GM19035 (cell line): ENCODE results near the gene LCP1.

ENCODE experiments used
- ATAC-seq: cut with Tn5 transposase; IDR thresholded peaks from one replicate; pipeline ENCODE4 v1.9.1; 2021; ENCODE audit not compliant: unreplicated experiment

The LCP1 gene

DNA sequence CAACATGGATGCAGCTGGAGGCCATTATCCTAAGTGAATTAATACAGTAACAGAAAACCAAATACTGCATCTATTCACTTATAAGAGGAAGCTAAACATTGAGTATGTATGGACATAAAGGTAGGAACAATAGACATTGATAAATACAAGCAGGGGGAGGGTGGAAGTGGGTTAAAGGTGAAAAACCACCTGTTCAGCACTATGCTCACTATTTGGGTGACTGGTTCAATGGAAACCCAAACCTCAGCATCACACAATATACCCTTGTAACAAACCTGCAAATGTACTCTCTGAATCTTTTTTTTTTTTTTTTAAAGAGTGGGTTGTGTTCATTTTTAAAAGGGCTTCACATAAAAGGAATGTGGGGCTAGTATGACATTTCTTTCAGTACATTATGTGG lies 50.3 kb downstream of the LCP1 start:
- ATAC-seq = no peak

DNA sequence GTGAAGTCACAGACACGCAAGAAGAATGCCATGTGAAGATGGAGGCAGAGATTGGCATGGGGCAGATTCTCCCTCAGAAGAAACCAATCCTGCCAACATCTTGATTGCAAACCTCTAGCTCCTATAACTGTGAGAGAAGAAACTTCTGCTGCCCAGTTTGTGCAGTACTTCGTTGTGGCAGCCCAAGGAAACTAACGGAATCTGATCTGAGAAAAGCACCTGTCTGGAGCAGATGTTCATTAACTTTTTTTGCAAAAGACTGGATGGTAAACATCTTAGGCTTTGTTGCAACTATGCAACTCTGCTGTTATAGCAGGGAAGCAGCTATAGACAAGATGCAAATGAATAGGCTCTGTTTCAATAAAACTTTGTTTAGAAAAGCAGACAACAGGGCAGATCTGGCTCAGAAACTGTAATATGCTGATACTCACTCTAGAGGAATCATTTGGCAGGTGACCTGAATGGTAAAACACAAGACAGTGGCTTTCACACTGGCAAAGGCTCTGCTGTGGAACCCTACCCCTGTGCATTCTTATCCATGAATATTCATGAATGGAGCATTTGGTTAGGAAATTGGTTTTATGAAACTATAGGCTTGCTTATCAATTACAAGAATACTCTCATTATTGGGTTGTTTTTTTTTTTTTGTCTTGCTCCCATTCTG lies 51.9 kb downstream of the LCP1 start:
- no peak for ATAC-seq

DNA sequence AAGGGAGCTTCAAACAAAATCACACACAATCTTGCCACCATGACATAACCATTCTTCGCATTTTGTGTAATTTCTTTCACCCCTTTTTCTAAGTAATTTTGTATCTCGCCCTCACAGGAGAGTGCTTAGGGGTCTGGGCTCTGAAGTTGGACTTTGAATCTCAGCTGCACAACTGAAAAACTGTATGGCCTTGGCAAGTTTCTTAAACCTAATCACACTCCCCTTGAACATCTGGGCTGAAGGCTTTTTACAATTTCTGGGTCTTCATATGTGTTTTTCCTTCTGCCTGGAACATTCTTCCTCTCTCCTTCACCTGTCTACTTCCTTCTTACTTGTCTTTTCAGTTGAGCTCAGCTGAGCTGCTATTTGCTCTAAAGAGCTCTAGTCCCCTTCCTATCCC lies 52.9 kb downstream of the LCP1 start:
- ATAC-seq = no peak

DNA sequence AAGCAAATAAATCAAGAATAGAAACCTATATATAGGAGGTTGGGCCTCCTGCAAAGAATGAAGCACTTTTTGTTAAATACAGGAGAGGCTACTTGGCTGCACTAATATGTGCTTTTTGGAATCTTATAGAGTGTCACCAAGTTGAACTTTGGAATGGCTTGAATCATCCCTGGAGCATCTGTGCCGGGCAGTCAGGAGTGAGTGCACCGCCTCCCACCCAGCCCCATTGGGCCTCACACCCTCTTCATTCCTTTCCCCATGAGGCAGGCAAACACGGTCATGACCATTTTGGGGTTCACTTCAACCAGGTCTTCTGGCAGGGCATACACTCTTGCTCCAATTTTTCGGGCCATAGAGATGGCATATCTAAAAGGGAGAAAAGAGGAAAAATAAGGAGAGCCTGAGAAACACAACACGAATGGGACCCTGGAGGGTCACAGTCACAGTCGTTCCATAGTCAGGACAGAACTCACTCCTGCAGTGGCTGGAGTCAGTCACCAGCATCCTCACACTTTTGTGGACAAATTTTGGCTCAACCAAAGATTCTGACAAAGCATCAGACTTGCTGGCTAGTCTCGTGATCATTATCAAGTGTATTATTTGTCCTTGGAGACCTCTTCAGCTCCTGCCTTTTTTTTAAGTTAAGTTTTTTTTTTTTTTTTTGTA lies 54.5 kb downstream of the LCP1 start:
- ATAC-seq = no peak

DNA sequence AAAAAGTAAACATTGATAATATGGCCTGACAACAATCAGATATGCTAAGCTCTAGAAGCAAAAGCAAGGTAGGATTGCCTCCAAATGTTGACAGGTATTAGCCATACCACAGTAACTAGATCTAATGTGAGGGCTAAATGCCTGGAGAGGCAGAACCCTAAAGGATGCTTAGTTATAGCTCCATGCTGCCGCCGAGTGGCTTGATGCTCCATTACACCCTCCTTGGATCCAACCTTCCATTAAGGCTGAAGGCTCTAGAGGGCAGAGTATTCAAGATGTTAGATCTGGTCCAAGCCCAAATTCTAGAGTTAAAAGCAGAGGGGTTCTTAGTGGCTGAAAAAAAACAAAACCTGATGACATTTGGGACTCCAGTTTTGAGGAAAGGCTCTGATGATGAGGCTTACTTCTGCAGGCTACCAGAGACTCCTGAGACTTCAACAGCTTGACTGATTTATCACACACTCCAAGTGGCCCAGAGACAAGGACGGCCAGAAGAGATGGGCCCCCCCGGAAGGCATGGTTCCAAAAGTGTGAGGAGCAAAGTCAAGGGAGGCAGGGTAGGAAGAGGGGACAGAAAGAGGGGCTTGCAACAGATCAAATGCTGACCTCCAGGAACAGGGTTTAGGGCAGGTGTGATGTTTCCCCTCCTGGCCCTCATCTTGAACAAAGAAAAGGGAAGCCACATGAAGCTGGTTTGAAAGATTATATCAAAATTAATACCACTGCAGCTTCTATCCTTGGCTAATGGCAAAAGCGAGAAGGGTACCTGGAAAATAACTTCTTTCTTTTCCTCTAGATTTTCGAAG lies 55.2 kb downstream of the LCP1 start:
- peak; percentile 74 for ATAC-seq

DNA sequence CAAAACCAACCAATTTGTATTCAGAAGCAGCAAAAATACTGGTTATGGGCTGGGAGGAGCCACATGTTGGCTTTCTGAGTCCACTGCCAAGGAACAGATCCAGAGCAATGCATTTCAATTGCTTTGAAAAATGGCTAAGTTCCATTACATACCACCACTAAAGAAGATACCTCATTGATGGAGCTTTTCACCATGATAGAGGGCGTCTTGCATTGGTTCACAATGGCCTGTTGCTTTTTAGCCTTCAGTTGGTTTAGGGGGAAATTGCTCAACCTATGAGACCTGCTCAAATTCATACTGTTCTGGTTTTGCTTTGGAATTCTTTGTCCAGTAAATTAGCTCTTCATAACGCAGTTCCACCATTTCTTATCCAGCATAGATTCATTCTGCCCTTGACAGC lies 55.9 kb downstream of the LCP1 start:
- no peak for ATAC-seq

DNA sequence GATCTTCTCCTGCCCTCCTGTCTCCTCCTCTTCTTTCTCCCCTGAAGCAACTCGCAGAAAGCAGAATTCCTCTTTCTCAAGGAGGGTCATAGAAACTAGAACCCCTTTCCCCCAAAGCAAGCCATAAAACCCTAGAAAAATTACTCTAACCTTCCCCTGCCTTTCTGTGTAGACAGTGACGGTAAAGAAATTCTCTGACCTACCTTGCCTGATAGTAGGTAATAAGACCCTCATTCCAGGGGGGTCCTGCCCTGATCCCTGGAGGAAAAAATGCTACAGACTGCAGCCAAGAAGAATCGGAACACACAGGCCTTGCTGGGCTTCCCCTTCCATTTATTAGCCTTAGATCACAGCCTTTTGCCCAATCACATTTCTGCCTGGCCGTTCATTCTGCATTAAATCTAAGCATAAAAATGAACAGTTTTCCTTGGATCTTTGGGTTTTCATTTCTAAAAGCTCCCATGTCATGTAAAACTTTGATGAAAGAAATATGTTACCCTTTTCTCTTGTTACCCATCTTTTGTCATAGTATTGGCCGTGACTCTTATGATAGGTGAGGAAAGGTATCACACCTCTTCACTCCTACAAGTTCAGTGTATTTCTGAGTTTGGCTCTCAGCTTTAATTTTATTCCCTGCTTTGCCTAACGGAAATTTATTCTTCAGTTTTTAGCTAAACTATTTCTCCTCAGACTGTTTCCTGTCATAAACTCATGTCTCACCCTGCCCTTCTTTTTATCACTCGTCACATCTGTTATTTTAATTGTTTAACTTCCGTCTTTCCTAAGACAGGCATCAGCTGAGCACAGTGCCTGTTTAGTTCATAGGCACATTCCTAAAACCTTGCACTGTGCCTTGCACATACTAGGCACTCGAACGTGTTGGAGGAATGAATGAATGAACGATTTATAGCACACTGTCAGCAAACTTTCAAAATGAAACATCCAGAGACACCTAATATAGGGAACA lies 56.7 kb downstream of the LCP1 start:
- ATAC-seq = no peak

DNA sequence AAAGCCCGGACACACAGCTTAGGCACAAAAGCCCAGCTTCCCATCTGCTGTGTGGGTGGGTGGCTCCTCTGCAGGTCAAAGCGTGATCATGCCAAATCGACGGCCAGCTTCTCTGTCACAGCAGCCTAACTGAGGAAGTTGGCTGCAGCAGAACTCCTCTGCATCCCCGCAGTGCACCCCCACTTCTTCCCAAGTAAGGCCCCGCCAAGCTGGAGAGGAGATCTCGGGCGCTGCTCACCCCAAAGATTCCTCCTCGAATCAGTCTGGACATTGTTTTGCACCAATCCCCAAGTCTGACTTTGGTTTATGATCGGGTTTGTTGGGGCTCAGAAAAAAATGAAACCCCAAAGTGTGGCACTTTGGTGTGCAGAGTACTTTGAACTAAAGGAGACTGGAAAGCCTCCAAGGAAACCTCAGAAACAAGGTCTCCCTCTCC lies 57.4 kb downstream of the LCP1 start:
- ATAC-seq = no peak

DNA sequence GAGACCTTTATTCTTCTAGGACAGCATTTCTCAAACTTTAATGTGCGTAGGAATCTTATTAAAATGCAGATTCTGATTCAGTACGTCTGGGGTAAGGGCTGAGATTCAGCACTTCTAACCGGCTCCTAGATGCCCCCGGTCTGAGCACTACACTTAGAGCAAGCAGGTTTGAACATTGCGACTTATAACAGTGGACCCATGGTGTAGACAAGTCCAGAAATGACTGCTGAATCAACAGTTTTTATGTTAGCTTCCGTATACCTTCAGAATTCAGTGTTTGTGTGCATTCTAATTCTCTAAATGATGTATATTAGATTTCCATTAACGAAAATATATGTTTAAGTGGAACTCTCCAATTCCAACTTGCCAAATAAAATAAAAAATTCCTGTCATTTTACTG lies 59.7 kb downstream of the LCP1 start:
- ATAC-seq = no peak

DNA sequence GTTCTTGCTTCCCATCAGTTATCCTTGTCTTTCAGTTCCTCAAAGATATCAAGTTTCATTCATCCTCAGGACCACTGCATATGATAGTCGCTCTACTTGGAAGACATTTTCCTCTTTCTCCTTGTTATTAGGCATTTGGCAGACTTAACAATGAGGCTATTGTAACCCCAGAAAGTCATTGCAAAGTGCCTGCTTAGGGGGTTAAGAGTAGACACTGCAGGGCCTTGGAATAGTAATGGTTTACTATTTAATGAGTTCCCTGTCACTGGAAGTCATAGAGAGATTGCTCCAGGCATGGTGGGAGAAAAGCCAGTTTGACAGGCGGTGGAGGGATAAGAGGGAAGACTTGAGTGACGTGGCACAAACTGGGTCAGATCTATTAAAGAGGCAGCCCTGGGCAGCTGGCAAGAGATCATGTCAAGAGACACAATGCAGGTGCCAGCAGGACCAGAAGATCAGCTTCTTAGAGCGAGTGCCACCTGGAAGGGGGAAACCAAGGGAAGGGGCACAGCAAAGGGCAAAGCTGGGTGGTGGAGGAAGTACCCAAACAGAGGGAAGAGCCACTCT lies 60.3 kb downstream of the LCP1 start:
- no peak for ATAC-seq

DNA sequence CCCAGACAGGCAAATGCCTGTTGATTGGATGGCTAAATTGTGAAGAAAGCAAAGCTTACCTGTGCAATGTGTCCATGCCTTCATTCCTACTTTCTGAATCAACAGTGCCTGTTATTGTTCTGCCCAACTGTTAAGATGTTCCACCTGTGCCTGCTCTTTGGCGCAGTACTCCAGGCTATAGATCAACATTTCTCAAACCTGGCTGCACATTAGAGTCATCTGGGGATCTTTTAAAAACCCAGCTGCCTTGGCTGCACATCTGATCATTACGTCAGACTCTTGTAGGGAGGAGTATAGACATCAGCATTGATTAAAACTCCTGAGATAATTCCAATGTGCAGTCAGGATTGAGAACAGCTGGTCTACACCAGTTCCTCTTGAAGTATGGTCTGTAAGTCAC lies 60.9 kb downstream of the LCP1 start:
- ATAC-seq = no peak

DNA sequence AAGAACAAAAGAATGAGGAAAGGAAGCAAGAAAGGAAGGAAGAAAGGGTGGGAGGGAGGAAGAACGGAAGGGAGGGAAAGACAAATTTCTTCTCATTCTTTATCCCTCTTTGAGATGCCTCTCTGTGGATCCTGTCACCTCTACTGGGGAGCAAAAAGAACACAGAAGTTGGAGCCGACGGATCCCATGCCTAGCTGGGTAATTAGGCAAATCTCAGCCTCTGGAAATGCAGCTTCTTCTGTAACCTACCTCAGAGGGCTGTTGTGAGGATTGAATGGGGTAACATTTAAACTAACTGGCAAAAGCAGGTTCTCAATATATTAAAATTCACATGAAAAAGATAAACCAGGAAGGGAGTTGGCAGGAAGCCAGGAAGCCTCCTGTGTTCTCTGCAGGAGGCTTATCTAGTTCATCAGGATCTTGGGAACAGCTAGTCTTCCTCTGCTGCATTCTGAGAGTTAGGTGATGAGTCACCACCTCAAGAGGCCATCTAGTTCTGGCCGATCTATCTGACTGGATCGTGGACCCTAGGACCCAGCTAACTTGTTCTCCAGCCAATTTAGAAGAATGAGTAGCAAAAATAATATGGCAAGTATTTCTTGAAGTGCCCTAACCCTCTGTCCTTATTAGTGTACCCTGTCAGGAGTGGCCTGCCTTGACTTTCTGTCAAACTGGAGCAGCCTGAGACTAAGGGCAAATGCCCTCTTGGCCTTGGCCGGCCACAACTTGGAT lies 61.9 kb downstream of the LCP1 start:
- ATAC-seq = no peak

DNA sequence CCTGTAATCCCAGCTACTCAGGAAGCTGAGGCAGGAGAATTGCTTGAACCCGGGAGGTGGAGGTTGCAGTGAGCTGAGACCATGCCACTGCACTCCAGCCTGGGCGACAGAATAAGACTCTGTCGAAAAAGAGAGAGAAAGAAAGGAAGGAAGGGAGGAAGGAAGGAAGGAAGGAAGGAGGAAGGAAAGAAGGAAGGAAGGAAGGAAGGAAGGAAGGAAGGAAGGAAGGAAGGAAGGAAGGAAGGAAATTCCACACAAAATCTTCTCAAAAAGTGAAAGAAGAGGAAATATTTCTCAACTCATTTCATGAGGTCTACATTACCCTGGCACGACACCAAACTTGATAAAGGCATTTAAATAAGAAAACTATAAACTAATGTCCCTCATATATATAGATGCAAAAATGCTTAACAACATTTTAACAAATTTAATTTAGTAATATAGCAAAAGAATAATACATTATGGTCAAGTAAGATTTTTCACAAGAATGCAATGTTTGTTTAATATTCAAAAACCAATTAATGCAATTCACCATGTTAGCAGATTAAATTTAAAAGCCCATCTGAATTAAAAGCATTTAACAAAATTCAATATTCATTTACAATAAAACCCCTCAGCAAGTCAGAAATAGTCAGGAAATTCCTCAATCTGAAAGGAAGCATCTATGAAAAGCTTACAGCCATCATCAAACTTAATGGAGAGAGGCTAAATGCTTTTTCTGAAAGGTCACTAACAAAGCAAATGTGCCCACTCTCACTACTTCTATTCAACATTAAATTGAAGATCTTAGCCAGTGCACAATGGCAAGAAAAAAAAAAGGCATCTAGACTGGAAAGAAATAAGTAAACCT lies 65.1 kb downstream of the LCP1 start:
- no peak for ATAC-seq

DNA sequence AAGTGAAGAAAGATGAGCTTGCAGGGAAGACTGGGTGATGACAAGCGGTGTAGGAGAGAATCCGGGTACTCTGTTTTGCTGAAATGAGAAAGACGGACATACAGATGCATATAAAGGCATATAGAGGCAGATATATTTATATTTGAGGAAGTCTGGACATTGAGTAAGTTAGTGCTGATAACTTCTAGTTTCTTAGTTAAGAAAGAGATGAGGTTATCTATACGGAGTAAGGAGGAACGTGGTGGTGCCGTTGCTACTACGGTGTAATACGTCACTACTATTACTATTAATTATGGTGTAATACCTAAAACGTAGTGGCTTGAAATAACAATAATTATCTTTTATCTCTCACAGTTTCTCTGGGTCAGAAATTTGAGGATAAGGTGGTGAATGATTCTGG lies 67.4 kb downstream of the LCP1 start:
- no peak for ATAC-seq

DNA sequence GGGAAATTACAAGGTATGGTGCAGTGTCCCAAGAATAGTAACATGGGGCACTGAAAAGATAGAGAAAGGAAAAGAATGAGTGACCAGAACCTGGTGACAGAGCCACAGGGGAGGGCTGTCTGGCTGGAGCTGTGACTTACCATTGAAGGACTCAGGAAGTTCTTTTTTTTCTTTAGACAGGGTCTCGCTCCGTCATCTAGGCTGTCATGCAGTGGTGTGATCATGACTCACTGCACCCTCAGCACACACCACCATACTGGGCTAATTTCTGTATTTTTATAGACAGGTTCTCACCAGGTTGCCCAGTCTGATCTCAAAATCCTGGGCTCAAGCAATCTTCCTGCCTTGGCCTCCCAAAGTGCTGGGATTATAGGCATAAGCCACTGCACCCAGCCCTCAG lies 68.4 kb downstream of the LCP1 start:
- no peak for ATAC-seq

DNA sequence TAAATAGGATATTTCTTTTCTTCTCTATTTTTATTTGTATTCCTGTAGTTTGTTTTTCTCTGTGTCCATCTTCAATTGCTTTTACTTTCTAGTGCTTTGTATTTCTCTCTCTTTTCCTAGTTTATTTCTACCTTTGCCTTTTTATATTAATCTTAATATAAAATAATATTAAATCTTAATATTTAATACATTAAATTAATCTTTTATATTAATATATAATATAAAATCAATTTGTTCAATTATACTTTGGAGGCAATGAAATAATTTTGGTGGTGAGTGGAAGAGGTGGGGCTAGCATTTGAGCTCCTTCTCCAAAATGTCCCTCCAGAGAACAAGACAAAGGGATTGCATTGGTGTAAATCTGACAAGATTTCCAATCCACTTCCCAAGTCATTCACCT lies 70.8 kb downstream of the LCP1 start:
- ATAC-seq = no peak

DNA sequence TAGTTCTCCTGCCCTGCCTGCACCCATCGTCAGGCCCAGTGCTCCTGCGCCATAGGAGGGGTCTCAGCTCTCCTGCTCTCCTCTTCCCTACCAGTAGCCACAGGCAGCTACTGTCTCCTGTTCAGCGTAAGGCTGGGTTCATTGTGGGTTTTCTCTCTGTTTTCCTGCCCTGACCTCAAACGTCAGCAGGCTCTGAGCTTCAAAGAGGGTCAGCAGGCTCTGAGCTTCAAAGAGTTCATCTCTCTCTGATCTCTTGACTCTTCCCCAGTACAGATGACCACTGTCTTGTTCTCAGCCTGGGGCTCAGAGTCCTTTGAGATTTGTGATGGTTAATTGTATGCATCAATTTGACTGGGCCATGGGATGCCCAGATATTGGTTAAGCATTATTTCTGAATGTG lies 72.5 kb downstream of the LCP1 start:
- ATAC-seq = no peak

DNA sequence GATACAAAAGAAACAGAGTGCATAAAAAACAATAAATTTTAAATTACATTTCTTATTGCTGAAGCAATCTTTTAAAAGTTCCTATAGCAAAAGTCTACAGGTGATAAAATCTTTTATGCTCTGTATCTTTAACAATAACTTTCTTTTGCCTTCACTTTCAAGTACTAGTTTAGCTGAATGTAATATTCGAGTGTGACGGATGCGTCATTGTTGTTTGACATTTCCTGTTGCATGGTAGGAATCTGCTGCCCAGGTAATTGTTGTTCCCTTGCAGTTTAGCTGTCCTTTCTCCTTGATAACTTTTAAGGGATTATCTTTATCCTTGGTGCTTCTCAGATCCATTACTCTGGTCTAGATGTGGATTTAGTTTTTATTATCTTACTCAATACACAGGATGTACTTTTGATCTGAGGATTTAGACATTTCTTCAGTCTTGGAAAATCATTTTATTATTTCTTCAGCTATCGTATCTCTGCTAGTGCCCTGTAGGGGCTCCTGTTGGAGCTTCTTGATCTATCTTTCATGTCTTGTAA lies 75.1 kb downstream of the LCP1 start:
- ATAC-seq = no peak

DNA sequence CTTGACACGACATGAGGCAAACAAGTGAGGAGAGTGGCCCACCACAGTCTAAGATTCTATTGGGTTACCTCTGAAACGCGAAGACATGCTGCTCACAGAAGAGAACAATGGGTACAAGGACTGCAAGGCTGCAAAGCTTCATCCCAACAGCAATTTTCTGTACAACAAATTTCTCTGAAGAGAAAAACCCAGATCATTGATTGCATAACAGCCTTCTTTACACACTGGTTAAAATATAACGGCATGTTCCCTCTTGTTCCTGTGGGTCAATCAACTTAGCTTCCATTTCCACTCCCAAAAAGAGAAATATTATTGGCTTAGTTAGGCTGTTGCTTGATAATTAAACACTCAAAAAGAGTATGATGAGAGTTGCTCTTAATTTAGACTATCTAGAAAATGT lies 77.1 kb downstream of the LCP1 start, which contains the start of gene CPB2:
TSS of gene CPB2 (minus strand) at position 166 of the 400 bp plus-strand sequence. CDS start at position 142, 24 bp downstream.
- no peak for ATAC-seq
